Activated naive CD8-positive, alpha-beta T cell (primary cell): ENCODE results near the gene SUSD6.
A peak's percentile ranks its signal among the peaks of the same experiment; 100 is the strongest.

ENCODE experiments used
- H3K27ac Mint-ChIP-seq: one replicate; pipeline ENCODE4 v1.8.0; 2021; ENCODE audit warnings: mixed read lengths
- H3K27me3 Mint-ChIP-seq: one replicate; pipeline ENCODE4 v1.8.0; 2021; ENCODE audit warnings: mixed read lengths
- H3K36me3 Mint-ChIP-seq: one replicate; pipeline ENCODE4 v1.8.0; 2021; ENCODE audit warnings: mixed read lengths
- H3K4me1 Mint-ChIP-seq: one replicate; pipeline ENCODE4 v1.8.0; 2021; ENCODE audit warnings: low read depth, mixed read lengths
- H3K4me3 Mint-ChIP-seq: one replicate; pipeline ENCODE4 v1.8.0; 2021; ENCODE audit warnings: mild to moderate bottlenecking, mixed read lengths
- H3K9me3 Mint-ChIP-seq: one replicate; pipeline ENCODE4 v1.8.0; 2021; ENCODE audit warnings: low read depth, mixed read lengths

Gene SUSD6

DNA sequence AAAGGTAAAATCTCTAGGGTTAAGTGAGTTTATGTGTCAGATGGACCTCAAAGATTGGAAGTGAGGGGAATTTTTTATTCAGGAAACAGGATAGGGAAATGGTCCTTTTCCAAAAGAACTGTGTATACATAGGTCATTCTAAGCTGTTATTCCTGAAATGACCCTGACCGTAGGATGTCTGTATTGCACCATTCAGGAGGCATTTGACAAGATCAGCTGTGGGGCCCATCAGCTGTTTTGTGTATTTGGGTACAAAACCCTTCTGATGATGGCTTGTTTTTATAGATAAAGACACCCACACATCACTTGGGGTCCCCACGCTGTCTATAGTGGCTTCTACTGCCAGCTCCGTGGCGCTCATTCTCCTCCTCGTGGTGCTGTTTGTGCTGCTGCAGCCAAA, 92.9 kb downstream of the SUSD6 start:
- Mint-ChIP-seq H3K36me3 (peaks cover 13% of the 10 kb centered on the region), H3K9me3 (no peaks in the 10 kb centered on the region), H3K4me1 (peaks cover 37% of the 10 kb centered on the region), H3K4me3 (no peak overlapping the region), H3K27me3 (no peaks in the 10 kb centered on the region), H3K27ac (peak overlapping the region; percentile 35)

DNA sequence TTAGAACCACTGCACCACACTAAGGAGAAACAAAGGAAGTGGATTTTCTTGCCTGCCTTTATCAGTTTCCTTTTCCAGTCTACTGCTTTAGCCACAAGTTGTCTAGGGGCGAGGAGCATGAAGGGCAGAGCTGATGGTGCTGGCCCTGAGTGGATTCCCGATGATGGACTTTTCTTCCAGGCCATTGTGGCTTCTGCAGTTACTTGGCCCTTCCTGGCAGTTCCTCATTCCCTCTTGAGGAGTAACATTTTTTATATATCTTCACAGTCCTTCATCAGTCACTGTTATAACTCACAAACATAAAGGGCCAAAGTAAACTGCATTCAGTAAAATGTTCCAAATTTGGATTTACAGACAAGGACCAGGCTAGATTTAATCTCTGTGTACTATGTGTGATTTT, 94.3 kb downstream of the SUSD6 start:
- Mint-ChIP-seq H3K27ac (no peak overlapping the region), H3K4me3 (no peak overlapping the region), H3K4me1 (peaks cover 34% of the 10 kb centered on the region), H3K27me3 (no peaks in the 10 kb centered on the region), H3K9me3 (no peaks in the 10 kb centered on the region), H3K36me3 (peaks cover 17% of the 10 kb centered on the region)

DNA sequence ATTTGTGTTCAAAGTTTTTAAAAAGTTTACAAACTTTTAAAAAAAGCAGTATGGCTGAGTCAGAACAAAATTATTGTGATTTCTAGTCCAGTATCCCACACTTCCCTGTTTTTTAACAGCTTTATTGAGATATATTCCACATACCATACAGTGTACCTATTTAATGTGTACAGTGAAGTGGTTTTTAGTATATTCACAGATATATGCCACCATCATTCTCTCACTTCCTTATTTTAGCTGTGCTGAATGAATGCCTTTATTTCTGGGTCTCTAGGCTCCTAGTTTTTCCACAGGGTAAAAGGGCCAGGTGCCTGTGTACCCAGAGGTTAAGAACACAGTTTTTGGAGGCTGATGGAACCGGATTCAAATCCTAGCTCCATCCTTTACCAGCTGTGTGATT, 96.7 kb downstream of the SUSD6 start:
- Mint-ChIP-seq H3K36me3 (peaks cover 18% of the 10 kb centered on the region), H3K27me3 (no peaks in the 10 kb centered on the region)

DNA sequence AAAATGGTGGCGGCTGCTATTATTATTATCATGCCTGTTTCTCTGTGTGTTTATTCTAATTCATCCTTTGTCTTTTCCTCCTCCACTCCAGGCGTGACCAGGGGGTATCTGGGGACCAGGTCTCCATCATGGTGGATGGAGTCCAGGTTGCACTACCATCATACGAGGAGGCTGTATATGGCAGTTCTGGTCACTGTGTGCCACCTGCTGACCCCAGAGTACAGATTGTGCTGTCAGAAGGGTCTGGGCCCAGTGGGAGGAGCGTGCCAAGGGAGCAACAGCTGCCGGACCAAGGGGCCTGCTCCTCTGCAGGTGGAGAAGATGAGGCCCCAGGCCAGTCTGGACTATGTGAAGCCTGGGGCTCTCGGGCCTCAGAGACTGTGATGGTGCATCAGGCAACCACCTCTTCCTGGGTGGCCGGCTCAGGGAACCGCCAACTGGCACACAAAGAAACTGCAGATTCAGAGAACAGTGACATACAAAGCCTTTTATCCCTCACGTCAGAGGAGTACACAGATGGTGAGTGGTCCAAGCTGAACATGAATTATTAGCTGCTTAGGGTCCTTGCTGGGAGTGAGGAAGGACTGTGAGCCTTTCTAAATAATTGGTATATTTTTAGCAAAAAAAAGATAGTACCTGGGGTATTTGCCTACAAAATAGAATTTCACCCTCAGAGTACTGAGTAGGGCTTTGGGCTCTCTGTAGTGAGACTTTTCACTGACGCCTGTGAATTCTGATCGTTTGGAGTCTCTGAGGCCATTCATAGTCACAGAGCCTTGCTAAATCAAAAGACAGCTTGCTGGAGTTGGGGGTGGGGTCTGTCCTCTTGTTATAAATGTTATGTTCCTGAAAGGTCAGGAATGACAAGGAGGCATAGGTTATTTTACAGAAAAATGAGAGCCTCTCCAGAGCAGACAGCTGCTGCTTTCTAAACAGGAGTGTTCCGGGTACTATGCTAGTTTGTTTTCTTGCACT, 97.5 kb downstream of the SUSD6 start:
- Mint-ChIP-seq H3K36me3 (peaks cover 15% of the 10 kb centered on the region), H3K27me3 (no peaks in the 10 kb centered on the region), H3K9me3 (no peaks in the 10 kb centered on the region), H3K4me3 (no peak overlapping the region), H3K27ac (peak overlapping the region; percentile 41), H3K4me1 (peaks cover 22% of the 10 kb centered on the region)

More for the DNA sequence above, 96.7 kb downstream of the SUSD6 start:
- Mint-ChIP-seq H3K4me3 (no peak overlapping the region), H3K4me1 (peaks cover 26% of the 10 kb centered on the region), H3K9me3 (no peaks in the 10 kb centered on the region), H3K27ac (no peak overlapping the region)

DNA sequence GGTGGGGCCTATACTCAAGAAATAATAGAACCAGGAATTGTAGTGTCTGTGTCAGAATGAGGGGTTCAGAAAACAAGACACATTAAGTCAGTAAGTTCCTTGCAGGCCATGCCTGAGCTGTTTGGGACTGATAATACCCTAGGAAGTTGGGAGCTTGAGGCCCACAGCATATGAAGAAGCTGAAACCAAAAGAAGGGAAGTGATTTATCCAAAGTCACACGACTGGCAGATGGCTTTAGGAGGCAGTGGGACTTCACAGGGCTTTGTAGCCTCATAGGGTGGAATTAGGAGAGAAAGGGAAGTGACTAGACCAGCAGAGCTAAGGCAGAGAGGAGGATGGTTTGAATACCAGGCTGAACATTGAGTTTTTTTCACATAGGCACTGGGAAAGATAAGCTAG, 99.0 kb downstream of the SUSD6 start:
- Mint-ChIP-seq H3K4me1 (peaks cover 21% of the 10 kb centered on the region), H3K4me3 (no peak overlapping the region), H3K36me3 (peaks cover 12% of the 10 kb centered on the region), H3K9me3 (no peaks in the 10 kb centered on the region), H3K27ac (peak overlapping the region; percentile 59), H3K27me3 (no peaks in the 10 kb centered on the region)

DNA sequence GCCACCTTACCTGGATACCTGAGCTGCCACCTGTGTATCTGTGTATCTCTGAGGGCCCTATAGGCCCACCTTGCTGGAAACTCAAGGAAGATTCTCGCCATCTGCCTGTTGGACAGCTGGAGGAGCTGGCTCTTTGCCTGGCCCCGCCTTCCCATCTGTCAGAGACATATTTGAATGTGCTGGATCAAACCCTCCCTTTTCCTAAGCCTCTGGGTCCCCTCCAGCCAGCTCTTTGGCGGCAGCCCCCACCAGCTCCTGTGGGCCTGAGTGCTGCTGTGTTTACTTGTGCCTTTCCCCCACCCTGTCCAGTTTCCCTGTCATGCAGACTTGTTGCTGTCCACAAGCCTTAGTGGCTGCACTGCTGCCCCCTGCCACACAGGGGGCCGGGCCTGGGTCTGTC, 99.7 kb downstream of the SUSD6 start:
- no peak overlapping the region for H3K4me3 Mint-ChIP-seq
- peaks cover 26% of the 10 kb centered on the region for H3K4me1 Mint-ChIP-seq
- no peaks in the 10 kb centered on the region for H3K9me3 Mint-ChIP-seq
- H3K27me3 Mint-ChIP-seq: no peaks in the 10 kb centered on the region
- H3K27ac Mint-ChIP-seq: peak overlapping the region; percentile 28
- H3K36me3 Mint-ChIP-seq: peaks cover 12% of the 10 kb centered on the region

DNA sequence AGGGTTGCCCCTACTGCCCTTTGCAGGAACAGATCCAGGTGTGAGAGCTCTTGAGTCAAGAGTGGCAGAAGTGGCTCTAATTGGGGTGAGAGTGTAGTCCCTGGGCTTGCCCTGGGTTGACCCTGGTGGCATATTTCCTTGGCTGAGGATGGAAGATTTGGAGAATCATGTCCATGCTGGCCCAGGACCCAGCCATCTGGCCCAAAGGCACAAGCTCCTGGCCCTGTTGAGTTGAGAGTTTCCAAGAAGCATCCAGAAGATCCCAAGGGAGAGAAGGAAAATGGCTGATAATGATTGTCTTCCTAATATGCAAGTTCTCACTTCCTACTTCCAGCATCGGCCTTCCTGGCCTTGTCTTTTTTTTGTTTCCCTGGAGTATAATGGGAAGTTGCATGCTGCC, 100.1 kb downstream of the SUSD6 start:
- peak overlapping the region; percentile 28 for H3K27ac Mint-ChIP-seq
- no peaks in the 10 kb centered on the region for H3K27me3 Mint-ChIP-seq
- no peaks in the 10 kb centered on the region for H3K9me3 Mint-ChIP-seq
- H3K4me1 Mint-ChIP-seq: peaks cover 30% of the 10 kb centered on the region
- H3K4me3 Mint-ChIP-seq: no peak overlapping the region
- H3K36me3 Mint-ChIP-seq: peaks cover 12% of the 10 kb centered on the region

DNA sequence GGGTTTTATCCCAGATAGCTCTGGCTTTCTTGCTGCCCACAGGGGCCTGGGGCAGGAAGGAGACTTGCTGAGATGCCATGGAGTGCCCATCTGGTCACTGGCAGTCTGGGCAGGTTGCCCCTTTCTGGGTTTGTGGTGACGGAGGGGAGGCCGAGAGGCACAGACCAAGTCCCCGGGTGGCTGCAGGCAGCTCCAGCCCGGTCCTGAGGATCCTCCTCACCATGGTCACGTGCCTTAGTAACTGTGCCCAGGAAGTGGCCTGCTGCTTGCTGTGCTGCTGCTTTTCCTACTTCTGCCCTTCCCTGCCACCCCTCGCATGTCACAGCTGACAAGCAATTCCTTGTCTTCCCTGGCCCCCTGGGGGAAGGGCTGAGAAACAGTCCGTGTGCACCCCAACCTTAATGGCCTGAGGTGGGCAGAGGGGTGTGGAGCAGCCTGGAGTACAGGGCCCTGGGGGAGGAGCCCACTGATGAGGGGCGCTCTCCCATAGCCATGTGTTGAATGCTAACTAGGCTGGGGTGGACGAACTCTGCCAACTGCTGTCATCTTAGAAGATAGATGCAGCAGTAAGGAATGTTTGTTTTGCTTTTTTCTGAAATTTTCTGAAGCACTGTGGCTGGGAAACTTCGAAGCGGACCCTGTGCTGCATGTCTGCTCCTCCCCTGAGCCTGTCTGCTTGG, 100.6 kb downstream of the SUSD6 start:
- no peak overlapping the region for H3K27ac Mint-ChIP-seq
- H3K4me1 Mint-ChIP-seq: peaks cover 36% of the 10 kb centered on the region
- no peaks in the 10 kb centered on the region for H3K27me3 Mint-ChIP-seq
- no peak overlapping the region for H3K4me3 Mint-ChIP-seq
- peaks cover 9% of the 10 kb centered on the region for H3K36me3 Mint-ChIP-seq
- H3K9me3 Mint-ChIP-seq: no peaks in the 10 kb centered on the region

DNA sequence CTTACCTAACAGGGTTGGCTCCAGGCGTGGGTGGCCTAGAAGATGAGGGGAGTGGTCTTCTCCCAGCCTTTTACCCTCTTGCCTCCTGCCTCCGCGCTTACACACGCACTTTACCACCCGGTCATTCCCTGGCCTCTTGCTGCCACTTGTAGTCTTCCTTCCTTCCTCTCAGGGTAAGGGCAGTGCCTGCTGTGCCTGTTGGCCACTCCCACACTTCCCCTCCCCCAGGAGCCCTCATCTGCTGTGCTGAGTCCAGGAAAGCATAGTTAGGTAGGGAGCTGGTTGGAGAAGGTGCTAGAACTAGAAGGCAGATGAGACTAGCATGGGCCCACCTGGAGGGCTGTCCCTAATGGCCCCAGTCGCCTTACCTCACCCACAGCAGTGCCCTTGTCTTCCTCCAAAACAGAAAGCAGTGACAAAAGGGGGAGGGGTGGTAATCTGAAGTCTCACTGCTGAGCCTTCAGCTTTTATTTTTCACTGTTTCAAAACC, 101.2 kb downstream of the SUSD6 start:
- H3K9me3 Mint-ChIP-seq: no peaks in the 10 kb centered on the region
- no peak overlapping the region for H3K4me3 Mint-ChIP-seq
- H3K4me1 Mint-ChIP-seq: peaks cover 36% of the 10 kb centered on the region
- no peaks in the 10 kb centered on the region for H3K27me3 Mint-ChIP-seq
- H3K27ac Mint-ChIP-seq: peak overlapping the region; percentile 16
- peaks cover 7% of the 10 kb centered on the region for H3K36me3 Mint-ChIP-seq

DNA sequence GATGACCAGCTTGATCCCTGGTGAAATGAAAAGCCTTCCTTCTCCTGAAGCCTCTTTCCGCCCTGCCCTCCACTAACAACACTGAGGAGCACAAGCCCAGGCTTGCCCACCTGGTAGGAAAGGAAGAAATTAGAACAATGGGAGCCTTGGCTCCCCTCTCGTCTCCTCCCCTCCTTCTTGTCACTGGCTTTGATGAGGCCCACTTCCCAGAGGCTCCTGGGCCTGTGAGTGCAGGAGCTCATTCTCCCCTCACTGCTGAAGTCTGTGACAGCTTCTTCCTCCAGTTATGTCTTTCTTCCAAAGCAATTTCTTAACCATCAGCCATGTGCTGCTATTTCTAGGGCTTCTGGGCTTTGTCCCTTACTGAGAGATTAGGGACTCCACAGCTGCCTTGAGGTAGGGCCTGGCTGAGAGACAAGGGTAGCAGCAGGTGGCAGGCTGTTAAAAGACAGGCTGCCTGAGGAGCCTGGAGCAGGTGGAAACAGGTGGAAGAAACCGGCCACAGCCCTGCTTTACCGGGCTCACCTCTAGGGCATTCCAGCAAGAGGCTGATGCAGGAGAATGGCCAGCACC, 101.9 kb downstream of the SUSD6 start:
- Mint-ChIP-seq H3K4me3 (no peak overlapping the region), H3K27ac (peak overlapping the region; percentile 16), H3K27me3 (no peaks in the 10 kb centered on the region)

DNA sequence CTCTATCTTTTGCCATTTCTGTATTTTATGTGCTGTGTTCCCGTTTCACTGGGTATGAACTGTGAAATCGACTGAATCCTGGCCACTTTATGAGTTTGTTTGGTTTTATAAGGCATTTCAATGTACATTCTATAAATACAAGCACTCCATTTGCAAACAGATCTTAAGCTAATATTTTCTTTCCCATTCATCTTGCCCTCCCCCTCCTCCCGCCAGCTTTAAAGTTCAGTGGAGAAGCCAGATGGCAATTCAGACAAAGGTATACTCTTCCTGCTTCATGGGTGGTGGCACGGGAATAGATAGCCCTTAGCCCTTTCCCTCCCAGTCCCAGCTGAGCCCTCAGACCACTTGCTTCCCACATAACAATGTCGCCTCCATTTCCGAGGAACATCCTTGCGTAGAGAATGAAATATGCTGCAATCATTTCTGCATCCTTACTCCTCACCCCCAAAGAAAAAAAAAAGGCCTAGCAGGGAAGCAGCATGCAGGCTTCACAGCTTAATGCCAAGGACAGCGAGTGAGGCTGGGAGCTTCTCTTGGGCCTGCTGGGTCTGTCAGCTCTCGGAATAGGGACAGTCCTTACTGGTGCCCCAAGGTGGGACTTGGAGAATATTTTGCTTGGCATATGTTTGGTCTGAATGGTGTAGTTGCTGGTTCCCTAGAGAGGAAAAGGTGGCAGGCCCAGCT, 102.7 kb downstream of the SUSD6 start:
- Mint-ChIP-seq H3K4me1 (peaks cover 36% of the 10 kb centered on the region), H3K27me3 (no peaks in the 10 kb centered on the region), H3K36me3 (peaks cover 7% of the 10 kb centered on the region), H3K27ac (no peak overlapping the region), H3K9me3 (no peaks in the 10 kb centered on the region), H3K4me3 (no peak overlapping the region)

More for the DNA sequence above, 101.9 kb downstream of the SUSD6 start:
- H3K4me1 Mint-ChIP-seq: peaks cover 36% of the 10 kb centered on the region
- peaks cover 7% of the 10 kb centered on the region for H3K36me3 Mint-ChIP-seq
- no peaks in the 10 kb centered on the region for H3K9me3 Mint-ChIP-seq

DNA sequence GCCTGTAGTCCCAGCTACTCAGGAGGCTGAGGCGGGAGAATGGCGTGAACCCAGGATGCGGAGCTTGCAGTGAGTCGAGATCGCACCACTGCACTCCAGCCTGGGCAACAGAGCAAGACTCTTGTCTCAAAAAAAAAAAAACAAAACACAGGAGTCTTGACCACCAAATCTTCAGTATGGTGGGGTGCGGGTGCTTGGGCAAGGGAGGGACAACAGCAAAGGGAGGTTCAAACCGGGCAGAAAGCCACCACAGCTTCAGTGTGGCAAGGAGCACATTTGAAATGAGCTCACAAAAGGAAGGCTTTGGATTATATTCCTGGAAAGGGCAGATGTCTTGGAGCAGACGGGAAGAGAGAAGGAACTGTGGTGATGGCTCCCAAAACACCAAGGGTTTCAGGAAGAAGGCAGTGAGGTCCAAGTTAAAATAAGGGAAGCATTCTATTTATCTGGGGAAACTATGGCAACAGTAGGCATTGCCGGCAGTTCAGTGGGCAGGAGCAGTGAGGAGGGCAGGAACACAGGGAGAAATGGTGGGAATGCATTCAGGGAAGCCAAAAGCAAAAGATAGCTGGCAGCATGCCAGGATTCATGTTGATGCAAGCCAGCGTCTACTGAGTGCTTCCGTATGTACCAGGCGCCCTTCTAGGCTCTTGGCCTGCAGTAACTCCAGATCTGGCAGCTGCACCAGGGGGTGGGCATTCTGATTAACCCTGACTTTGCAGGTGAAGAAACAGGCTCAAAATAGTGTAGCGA, 104.5 kb downstream of the SUSD6 start:
- Mint-ChIP-seq H3K27ac (peak overlapping the region; percentile 34), H3K4me3 (no peak overlapping the region), H3K9me3 (no peaks in the 10 kb centered on the region), H3K27me3 (no peaks in the 10 kb centered on the region), H3K4me1 (peaks cover 32% of the 10 kb centered on the region), H3K36me3 (peaks cover 3% of the 10 kb centered on the region)

DNA sequence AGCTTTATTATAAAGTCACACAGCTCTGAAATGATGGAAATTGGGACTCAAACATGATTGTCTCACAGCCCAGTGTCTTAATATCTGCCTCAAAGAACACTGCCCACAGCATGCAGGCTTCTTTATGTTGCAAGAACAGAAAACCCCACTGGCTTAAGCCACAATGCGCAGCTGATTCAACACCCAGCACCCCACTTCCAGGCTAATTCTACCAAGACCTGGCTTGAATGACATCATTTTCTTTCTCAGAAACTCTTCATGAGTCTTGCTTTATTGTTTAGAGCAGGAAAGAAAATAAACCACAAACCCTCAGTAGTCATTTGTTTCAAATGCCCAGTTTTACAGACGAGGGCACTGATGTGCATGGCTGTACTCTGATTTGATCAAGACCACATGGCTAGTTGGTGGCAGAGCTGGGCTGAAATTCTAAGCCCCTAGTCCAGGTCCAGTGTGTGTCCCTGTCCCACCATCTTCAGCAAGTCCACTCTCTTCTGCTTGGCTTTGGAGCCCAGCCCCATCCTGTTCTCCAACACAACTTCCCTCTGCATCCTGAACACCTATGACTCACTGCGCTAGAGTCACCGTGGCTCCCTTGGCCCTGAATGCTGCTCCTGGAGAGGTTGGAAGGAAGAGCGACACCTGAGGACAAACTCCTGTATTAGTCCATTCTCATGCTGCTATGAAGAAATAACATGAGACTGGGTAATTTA, 105.2 kb downstream of the SUSD6 start:
- no peaks in the 10 kb centered on the region for H3K9me3 Mint-ChIP-seq
- no peak overlapping the region for H3K4me3 Mint-ChIP-seq
- H3K27me3 Mint-ChIP-seq: no peaks in the 10 kb centered on the region

More for the DNA sequence above, 105.2 kb downstream of the SUSD6 start:
- peak overlapping the region; percentile 56 for H3K27ac Mint-ChIP-seq
- peaks cover 3% of the 10 kb centered on the region for H3K36me3 Mint-ChIP-seq
- peaks cover 29% of the 10 kb centered on the region for H3K4me1 Mint-ChIP-seq
